Heart right ventricle (tissue), 16 donors: Measurements from ENCODE around the gene PCDHGB6. TPM values are rescaled to one million over a fixed set of nuclear protein-coding genes. Genes with fewer than 3 reads are reported as not detected.
"Not testable (repeated sequence)": the region's sequence is repeated elsewhere in the genome, so short reads cannot be mapped to it uniquely, and the experiment has no call there.

ENCODE experiments used
- ATAC-seq, 8 donors: fragments of 200-7000 bp; cut with Tn5 transposase; one replicate each; pipeline ENCODE4 v1.9.1; 2020; ENCODE audit warnings: mild to moderate bottlenecking in 8 of 8, moderate library complexity in 8 of 8, moderate number of reproducible peaks in 1 of 8
- DNase-seq, 2 donors: peaks; one replicate each; pipeline ENCODE4 v3.0.0-alpha.2; 2020
- H3K27ac ChIP-seq, 10 donors: fragments of 200-600 bp; sonication (generic) in 2 of 10; one replicate each; pipeline versions ENCODE4 v1.5.0 to v1.8.0; 2020 to 2022; ENCODE audit warnings: mild to moderate bottlenecking in 3 of 10
- H3K27me3 ChIP-seq, 7 donors: fragments of 200-600 bp; one replicate each; pipeline ENCODE4 v1.8.0; 2021 to 2022; ENCODE audit warnings: mild to moderate bottlenecking in 2 of 7
- H3K36me3 ChIP-seq, 9 donors: fragments of 200-600 bp; sonication (generic) in 1 of 9; one replicate each; pipeline versions ENCODE4 v1.5.0 to v1.8.0; 2020 to 2022; ENCODE audit warnings: mild to moderate bottlenecking in 2 of 9
- H3K4me1 ChIP-seq, 9 donors: fragments of 200-600 bp; sonication (generic) in 1 of 9; one replicate each; pipeline versions ENCODE4 v1.5.0 to v1.8.0; 2020 to 2022; ENCODE audit warnings: mild to moderate bottlenecking in 4 of 9
- H3K4me3 ChIP-seq, 10 donors: fragments of 200-600 bp; sonication (generic) in 2 of 10; one replicate each; pipeline versions ENCODE4 v1.5.0 to v1.8.0; 2020 to 2022; ENCODE audit warnings: mild to moderate bottlenecking in 7 of 10, moderate library complexity in 2 of 10
- H3K9me3 ChIP-seq, 11 donors: fragments of 200-600 bp in 10 of 11; sonication (generic) in 2 of 11; one replicate each; pipeline versions ENCODE4 v1.5.0 to v1.8.0; 2013 to 2022; ENCODE audit warnings: mild to moderate bottlenecking in 2 of 11, control low read depth in 1 of 11, moderate library complexity in 1 of 11
- CTCF ChIP-seq, 9 donors: fragments of 200-600 bp; sonication (generic) in 2 of 9; IDR thresholded peaks; one replicate each; pipeline versions ENCODE4 v1.5.0 to v1.8.0; 2021 to 2022; ENCODE audit warnings: antibody characterized with exemption in 9 of 9, mild to moderate bottlenecking in 5 of 9, moderate library complexity in 1 of 9
- WGBS, 2 donors: extraction: QIAGEN DNeasy Blood & Tissue Kit; methylation state at CpG; one replicate each; pipeline ENCODE4 v1.1.7; 2013; ENCODE audit warnings: inconsistent platforms in 1 of 2; 5-methylcytosine and 5-hydroxymethylcytosine counted together
- intact Hi-C, 10 donors: fragments of 100-400 bp; cut with DNase I; formaldehyde crosslinking; loops; one replicate each; pipeline versions ENCODE4 v1.11.1 to v1.14.2; 2022
- polyA plus RNA-seq, 2 donors: library from polyadenylated mRNA; stranded (reverse); fragments of 200-250 nt; gene quantifications; one replicate each; pipeline ENCODE4 v1.2.3, GENCODE V29; 2013
- total RNA-seq, 10 donors: library from RNA; stranded (reverse); fragmentation: NEBNext Ultra II Directional in 3 of 10; extraction: Animal tissue kit (Norgen Biotek cat#: 25700) in 3 of 10; gene quantifications; one replicate each; pipeline versions ENCODE4 v1.2.1 to v1.2.4, GENCODE V29; 2021 to 2023
- donor health status: Arrhythmogenic right ventricular cardiomyopathy.
- donor health status: ischemic (EF 13 %, LVEDD 7.1; RV severe dilation, severe dysfunction).
- donor health status: healthy with polysubstance abuse.
- donor health status: DM: no; HTN: yes; CAD: no.
- donor health status: DM: no; HTN: no; CAD: no.
- donor health status: ischemic (EF 25% LVEDD 6.9; RV normal size, moderate dysfunction).
- donor health status: ischemic (EF 25% LVEDD 5.7; RV mildly dilated, moderate dysfunction).
- donor health status: healthy.
- donor health status: DM: yes; HTN: yes; CAD: no.
- donor health status: Ischemic cardiomyopathy.
- donor health status: ischemic (EF 35%, LVEDD 5.7; RV mildly dilated, moderate dysfunction).
- donor health status: nonischemic (EF 11% LVEDD 7.7; RV severe dilation, severe dysfunction).
- donor health status: DM: yes; HTN: yes; CAD: no.
- donor health status: PGD.
- donor health status: ischemic (EF 29% LVEDD 5.4; RV normal size, mild dysfunction).
- donor health status: nonischemic (EF 23%, LVEDD 6.1; RV moderate dilation, normal function).

Gene PCDHGB6
- total and polyA plus RNA-seq, 12 donors = 1.1 to 10.2 (median 6.4) TPM

- peak in 6 of 8 donors; percentile 55 to 65 (median 60) for ATAC-seq
- H3K27ac ChIP-seq = peak within 1 kb of the TSS in 4 of 10 donors; percentile 1 to 24 (median 8)
- peaks cover 0 to 100% (median 46%) of the 10 kb centered on the region in 11 donors for H3K9me3 ChIP-seq
- no peak for DNase-seq
- peaks cover 0 to 19% (median 0%) of the 10 kb centered on the region in 9 donors for H3K4me1 ChIP-seq
- WGBS, 2 donors = 27 to 36% methylated on average over 31 of the region's 31 CpGs
- H3K4me3 ChIP-seq = peak within 1 kb of the TSS in 9 of 10 donors; percentile 5 to 48 (median 34)
- peaks cover 0 to 62% (median 0%) of the 10 kb centered on the region in 9 donors for H3K36me3 ChIP-seq
- H3K27me3 ChIP-seq = peaks cover 0 to 96% (median 0%) of the 10 kb centered on the region in 7 donors
- intact Hi-C loops = loop anchor here in 4 of 10 donors (5.0 to 10.0 kb wide), 4 partner anchors 112 to 198 kb away; partner anchors contain the start of gene PCDHB13 (in 1 of the 4)
- TF ChIP-seq CTCF (IDR thresholded peaks at IDR 0.05) = peak; percentile 18 to 59 (median 52)
Observed at GRCh38 chr5:141412854-141413539, 5.2 kb downstream of the PCDHGB6 start, which contains the start of gene PCDHGA10. Gene PCDHGA10, plus strand, starts transcription at chr5:141412987. Its CDS starts 189 bp downstream, at chr5:141413176.

- Histone ChIP-seq H3K4me1 (peaks cover 0 to 25% (median 5%) of the 10 kb centered on the region in 9 donors), H3K27ac (peak overlapping the region in 1 of 10 donors; percentile 1), H3K27me3 (peaks cover 0 to 96% (median 0%) of the 10 kb centered on the region in 7 donors), H3K36me3 (peaks cover 0 to 56% (median 0%) of the 10 kb centered on the region in 9 donors), H3K9me3 (peaks cover 0 to 100% (median 45%) of the 10 kb centered on the region in 11 donors), H3K4me3 (peak overlapping the region in 8 of 10 donors; percentile 9 to 48 (median 36))
- TF ChIP-seq CTCF (IDR thresholded peaks at IDR 0.05) = no peak
- WGBS, 2 donors = 23 to 26% methylated on average over 25 of the region's 25 CpGs
- intact Hi-C loops = loop anchor here in 4 of 10 donors (5.0 to 10.0 kb wide), 4 partner anchors 111 to 199 kb away; partner anchors contain the start of gene PCDHB13 (in 1 of the 4)
- DNase-seq (no peak), ATAC-seq (peak in 4 of 8 donors; percentile 12 to 57 (median 24))
Observed at GRCh38 chr5:141413540-141414069, 5.8 kb downstream of the PCDHGB6 start.

GRCh38 chr5:141414548-141415274 is 6.9 kb downstream of the PCDHGB6 start:
- Histone ChIP-seq H3K4me1 (peaks cover 0 to 25% (median 5%) of the 10 kb centered on the region in 9 donors), H3K27me3 (peaks cover 0 to 96% (median 0%) of the 10 kb centered on the region in 7 donors), H3K36me3 (peaks cover 0 to 56% (median 0%) of the 10 kb centered on the region in 9 donors), H3K9me3 (peaks cover 0 to 100% (median 45%) of the 10 kb centered on the region in 11 donors)
- intact Hi-C loops = loop anchor here in 8 of 10 donors (5.0 to 10.0 kb wide), 7 partner anchors 108 to 200 kb away; partner anchors contain the start of gene PCDHB13 (in 1 of the 8)
- ATAC-seq, H3K27ac ChIP-seq, DNase-seq, H3K4me3 ChIP-seq: not testable (repeated sequence)
- WGBS, 2 donors = 45 to 58% methylated on average over 41 to 46 of the region's 46 CpGs

GRCh38 chr5:141415275-141415618 is 7.4 kb downstream of the PCDHGB6 start:
- 43 to 45% methylated on average over 24 of the region's 24 CpGs for WGBS, 2 donors
- H3K27ac ChIP-seq, ATAC-seq, H3K4me3 ChIP-seq, DNase-seq: not testable (repeated sequence)
- H3K4me1 ChIP-seq = peaks cover 0 to 25% (median 5%) of the 10 kb centered on the region in 9 donors
- peaks cover 0 to 53% (median 0%) of the 10 kb centered on the region in 9 donors for H3K36me3 ChIP-seq
- peaks cover 0 to 96% (median 0%) of the 10 kb centered on the region in 7 donors for H3K27me3 ChIP-seq
- intact Hi-C loops = loop anchor here in 8 of 10 donors (5.0 to 10.0 kb wide), 7 partner anchors 107 to 200 kb away; partner anchors contain the start of gene PCDHB13 (in 1 of the 8)
- H3K9me3 ChIP-seq = peaks cover 0 to 100% (median 45%) of the 10 kb centered on the region in 11 donors
